GM19438 (cell line): ENCODE results near the gene GPC1.

Experiments used
- ATAC-seq: cut with Tn5 transposase; IDR thresholded peaks from one replicate; pipeline ENCODE4 v1.9.1; 2021; ENCODE audit warnings: low read depth; ENCODE audit not compliant: unreplicated experiment

The GPC1 gene

DNA sequence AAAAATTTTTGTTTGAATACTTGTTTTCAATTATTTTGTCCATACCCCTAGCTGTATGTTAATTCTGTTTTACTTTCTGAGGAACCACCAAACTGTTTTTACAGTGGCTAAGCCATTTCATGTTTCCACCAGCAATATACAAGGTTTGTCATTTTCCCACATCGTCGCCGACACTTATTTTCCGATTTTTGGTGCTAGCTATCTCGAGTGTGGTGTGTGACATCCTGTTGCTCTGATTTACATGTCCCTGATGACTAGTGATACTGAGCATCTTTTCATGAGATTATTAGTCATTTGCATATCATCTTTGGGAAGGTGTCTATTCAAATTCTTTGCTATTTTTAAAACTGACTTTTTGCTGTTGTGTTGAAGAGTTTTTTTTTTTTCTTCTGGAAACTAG lies 7.2 kb upstream of the GPC1 start:
- no peak for ATAC-seq

DNA sequence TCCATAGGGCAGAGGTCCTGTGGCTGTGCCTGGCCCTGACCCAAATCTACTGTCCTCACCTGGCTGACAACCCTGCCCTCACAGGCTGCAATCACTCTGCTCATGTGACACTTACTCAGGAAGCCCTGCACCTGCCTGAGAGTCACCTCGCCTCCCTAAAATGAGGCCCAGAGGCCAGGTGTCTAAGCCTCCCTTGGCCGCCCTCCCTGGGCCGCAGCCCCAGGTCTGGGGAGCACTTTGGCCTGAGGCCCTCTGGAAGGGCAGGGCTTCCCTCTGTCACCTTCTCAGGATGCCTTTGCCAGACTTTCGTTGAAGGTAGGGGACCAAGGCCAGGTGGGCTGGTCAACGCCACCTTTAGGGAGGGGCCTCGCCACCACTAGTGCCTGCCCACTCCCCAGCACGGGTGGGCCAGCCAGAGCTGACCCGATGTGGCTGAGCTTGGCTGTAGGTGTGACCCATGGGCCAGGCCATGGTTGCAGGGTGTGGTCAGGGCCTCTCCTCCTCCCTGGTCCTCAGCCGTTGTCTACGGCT lies 6.1 kb upstream of the GPC1 start:
- no peak for ATAC-seq

DNA sequence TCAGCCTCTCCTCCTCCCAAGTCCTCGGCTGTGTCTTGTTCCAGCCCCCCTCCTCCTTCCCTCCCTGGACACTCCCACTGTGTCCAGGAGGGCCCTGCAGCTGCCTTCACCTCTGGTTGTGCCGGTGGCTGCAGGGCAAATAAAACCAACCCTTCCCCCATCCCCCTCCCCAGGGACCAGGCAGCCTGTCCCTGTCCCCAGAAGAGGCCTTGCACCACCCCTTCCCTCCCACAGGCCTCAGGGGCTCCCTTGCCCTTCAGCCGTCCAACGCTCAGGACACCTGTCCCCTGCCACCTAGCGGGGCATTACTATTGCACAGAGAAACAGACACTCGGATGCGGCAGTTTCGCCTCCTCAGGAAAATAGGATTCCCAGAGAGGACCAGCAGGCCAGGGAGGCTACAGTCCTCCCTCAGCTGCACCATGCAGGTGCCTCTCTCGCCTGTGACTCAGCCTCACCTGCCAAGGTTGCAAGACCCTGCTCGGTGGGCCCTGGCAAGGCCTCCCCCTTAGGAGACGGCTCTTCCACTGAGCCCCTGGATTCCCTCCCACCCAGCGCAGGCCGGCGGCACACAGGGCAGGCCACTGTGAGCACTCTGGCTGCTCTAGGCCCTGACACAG lies 5.5 kb upstream of the GPC1 start:
- no peak for ATAC-seq

DNA sequence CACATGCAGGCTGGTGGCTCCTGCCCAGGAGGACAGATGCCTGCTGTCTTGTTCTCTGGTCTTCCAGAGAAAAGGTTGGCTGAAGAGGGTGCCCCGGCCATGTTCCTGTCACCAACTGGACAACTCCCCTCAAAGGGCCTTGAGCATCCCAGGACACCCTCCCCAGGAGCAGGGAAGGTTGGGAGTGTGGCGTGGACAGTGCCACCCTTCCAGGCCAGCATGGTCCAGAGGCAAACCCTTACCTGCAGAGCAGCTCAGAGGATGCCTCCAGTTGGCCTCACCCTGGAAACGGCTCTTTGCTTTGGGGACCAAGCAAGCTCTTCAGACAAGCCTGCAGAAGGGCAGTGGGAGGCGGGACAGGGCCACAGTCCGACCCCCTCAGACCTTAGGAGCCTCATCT lies 4.9 kb upstream of the GPC1 start:
- ATAC-seq: no peak

DNA sequence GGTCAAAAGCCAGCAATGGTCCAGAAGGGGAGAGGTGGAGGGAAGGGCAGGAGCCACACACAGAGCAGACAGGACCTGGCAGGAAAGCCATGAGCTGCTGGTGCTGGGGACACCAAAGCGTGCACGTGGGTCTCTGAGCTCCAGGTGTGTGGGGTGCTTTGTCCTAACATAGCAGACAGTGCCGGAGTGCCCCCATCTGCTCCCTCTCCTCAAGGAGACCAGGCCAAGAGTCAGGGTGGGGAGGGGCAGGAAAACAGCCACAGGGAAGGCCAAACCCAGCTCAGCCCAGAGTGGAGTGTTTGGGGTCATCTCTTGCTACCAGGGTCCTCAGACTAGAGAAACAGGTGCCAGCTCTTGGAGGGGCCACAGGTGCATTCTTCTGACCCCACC lies 4.2 kb upstream of the GPC1 start:
- no peak for ATAC-seq

DNA sequence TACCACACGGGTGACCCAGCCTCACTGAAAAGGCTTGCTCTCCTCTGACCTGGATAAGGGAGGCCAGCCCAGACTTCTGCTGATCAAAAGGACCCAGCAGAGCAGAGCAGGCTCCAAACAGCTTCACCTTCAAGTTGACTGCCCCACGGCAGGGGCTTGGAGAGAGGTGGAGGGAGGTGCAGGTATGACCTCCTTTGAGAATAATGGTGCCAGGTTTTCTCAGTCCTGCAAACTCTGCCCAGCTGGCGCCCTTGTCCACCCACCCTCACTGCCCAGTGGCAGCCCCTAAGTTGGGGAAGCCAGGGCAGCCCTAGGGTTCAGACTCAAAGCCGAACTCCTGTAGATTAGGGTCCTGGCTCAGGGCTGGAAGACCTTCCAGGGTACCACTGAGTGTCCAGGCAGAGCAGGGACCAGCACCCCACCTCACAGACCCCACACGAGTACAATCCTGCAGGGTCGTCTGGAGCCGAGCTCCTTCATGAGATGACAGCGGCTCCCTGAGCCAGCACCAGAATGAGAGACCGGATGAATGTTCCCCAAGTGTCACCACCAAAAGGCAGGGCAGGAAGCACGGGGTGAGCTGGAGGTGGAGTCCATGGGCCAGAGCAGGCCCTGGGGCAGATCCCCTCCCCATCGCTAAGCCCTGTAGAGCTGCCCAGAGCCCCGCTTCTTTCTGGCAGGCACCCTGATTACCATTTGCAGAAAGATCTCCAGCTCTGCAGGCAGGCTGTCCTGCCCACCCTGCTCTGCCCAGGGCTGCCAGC lies 3.6 kb upstream of the GPC1 start:
- ATAC-seq: no peak

DNA sequence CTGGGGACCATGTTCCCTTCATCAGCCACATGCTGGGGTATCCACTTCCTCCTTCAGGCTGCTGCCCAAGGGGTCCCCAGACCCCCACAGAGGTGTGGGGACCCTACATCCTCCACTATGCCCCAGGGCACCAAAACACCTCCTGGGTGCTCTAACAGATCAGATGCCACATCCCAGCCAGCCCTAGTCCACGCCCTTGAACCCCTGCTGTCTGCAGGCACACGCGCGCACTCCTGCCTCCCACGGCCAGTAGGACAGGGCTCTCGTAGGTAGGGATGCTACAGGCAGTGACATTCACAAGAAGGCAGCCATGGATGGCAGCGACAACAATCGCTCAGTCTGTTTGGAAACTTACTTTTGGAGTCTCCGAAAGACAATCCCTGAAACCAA lies 3.0 kb upstream of the GPC1 start:
- ATAC-seq: no peak

DNA sequence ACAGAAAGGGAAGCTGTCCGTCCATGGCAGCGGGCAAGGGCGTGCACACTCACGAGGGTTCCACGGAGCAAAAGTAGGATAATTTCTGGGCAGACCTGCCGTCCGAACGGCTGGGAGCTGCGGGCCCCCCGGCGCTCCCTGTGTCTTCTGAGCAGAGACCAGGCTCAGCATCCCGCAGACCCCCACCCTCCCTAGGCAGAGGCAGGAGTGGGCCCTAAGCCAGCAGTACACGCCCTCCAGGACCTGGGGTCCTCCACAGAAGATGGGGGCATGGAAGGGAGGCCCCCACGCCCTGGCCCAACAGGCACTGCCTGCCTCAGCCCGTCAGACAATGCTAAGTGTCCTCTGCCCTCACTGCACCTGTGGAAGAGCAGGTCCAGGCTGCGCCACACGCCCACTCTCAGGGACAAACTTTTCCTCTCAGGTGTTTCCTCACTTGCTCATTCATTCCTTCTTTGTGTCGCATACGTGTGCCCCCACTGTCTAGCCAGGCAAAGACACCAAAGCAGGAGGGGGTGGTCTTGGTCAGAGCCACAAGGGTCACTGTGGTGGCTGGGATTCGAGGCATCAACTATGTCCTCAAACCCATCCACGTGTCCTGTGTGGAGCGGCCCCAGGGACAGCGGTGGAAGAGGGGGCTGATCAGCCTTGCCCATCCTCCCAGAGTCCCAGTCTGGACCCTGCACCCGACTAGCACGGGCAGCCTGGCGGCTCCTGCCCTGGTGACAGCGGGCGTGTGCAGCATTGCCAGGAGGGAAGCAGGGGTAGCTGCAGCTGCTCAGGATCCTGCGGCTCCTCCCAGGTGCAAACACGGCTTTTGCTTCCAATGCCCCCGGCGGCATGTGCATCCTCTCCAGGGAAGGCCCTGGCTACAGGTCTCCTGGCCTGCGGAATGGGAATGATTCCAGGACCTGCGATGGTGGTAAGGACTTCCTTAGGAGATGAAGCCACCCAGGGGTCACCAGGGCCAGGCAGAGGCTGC lies 2.4 kb upstream of the GPC1 start:
- no peak for ATAC-seq

DNA sequence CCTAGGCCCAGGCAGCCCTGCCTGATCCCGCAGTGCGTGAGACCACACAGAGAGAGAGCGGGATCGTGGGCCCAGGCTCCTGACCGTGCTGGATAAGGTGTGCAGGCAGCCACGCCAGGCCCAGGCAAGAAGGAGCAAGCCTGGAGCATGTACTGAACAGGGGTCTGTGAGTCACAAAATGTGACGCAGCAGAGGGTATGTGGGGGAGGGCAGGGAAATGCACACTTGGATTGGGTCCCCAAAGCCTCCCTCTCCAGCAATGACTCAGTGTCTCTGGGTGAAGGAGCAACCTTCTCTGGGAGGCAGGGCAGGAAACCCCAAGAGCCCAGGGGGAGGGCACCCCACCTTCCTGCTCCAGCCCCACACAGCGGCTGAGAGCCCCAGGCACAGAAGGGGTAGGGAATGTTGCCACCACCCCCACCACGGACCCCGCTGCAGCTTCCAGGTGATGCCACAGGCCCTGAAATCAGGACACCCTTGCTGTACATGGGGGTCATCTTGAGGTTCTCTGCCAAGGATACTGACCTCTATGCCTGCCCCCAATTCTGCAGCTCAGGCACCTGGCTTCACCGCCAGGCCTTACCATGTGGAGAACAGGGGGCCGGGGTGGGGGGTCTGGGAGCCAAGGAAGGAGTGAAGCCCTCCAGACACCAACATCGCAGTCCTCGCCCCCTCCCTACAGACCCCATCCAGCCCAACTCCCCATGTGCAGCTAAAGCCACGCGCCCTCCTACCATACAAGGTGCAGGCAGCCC lies 1.3 kb upstream of the GPC1 start:
- no peak for ATAC-seq

DNA sequence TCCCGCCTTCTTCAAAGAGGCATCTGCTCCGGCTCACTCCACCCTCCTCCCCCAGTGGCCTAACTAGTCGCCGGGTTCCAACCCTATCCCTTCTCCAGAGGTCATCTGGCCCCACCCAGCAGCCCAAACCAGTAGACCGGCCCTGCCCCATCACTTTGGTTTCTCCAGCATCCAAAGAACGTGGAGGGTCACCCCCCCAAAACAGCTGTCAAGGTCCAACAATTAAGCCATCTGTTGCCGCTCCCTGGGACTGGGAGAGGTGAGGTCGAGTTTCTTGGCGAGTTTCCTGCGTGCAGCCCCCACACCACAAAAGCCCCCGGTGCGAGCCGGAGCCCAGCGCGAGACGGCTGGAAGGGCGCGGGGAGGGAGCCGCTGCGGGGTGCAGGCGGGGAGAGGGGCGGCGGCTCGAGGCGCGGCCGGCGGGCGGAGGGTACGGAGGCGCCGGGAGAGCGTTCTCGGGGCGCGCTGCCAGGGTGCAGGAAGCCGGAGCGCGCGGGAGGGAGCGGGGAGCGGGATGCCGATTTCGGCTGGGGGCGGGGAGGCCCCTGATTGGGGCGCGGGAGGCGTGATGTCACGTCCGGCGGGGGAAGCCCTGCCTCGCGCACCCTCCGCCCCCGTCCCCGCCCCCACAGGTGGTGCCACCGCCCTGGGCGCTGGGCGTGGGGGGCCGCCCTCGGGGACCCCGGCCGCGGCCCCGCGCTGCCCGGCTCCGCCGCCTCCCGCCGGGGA lies 571 bp upstream of the GPC1 start:
- ATAC-seq: peak; percentile 65

DNA sequence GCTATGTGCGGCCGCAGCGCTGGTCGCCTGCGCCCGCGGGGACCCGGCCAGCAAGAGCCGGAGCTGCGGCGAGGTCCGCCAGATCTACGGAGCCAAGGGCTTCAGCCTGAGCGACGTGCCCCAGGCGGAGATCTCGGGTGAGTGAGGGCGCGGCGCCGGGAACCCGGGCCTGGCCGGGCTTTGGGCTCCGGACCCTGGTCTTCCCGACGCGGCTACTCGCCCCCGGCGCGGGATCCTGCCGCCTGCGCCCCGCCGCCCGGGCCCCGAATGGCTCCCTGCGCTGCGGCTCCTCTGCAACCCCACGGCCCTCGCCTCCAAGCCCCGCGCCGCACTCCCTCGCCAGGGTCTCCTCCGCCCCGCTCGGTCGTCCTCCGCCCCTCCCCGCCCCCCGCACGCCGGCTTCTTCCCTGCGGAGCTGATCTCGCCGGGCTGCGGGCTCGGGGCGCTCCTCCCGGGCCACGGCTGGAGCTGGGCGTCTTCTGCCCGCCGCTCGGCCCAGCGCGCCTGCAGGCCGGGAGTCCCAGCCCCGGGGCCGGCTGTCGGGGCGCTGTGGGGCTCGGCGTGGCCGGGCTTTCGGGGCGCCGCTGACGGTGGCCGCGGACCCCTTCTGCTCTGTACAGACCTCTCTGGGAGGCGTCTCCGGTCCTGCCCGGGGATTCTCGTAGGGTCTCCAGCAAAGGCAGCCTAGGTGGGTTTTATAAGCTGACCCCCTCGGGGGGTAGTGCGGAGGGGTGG lies 652 bp downstream of the GPC1 start:
- peak; percentile 12 for ATAC-seq

DNA sequence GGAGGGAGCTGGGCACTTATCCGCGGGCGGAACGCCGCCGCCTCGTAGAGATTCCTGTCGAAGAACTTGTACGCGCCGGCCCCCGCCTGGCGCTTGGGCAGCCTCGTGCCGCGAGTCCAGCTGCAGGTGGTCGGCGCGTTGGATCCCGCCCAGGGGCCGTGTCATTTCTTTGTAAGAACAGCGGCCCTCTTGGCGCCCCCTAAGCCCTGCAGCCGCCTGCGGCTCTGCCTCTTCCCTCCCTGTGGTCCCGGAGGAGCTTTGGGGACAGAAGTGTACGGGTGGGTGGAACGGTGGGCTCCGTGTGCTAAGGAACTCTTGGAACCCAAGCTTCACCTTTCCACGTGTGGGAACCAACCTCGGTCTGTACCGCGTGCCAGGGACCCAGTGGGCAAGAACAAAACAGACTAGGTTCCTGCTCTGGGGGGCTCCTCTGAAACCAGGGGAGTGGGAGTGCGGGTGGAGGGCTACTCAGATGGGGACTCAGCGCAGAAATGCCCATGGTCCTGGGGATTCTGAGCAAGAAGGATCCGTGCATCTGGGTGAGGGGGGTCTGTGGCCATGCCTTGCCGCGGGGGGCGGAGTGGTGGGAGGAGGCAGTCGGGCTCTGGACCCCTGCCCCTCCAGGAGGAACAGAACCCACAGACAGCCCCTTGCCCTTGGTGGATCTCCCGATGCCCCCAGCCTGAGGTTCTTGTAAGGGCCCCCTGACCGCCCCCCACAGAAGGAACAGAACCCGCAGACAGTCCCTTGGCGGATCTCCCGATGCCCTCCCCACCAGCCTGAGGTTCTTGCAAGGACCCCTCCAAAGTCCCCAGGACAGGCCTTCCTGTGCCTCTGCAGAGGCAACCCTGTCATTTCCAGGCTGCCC lies 1.5 kb downstream of the GPC1 start:
- ATAC-seq: no peak

DNA sequence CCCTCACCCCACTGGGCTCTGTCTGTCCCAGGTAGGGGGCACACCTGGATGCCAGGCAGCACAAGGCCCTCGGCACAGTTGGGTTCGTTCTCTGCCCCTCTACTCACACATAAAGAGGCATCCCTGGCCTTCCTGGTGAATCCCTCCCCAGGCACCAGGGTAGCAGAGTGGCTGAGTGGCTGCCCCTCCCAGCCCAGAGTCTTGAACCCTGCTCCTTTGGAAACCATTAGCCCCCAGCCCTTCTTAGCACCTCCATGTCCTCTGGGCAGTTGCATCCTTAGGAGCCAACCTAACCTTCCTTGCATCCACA lies 2.0 kb downstream of the GPC1 start:
- ATAC-seq: no peak

DNA sequence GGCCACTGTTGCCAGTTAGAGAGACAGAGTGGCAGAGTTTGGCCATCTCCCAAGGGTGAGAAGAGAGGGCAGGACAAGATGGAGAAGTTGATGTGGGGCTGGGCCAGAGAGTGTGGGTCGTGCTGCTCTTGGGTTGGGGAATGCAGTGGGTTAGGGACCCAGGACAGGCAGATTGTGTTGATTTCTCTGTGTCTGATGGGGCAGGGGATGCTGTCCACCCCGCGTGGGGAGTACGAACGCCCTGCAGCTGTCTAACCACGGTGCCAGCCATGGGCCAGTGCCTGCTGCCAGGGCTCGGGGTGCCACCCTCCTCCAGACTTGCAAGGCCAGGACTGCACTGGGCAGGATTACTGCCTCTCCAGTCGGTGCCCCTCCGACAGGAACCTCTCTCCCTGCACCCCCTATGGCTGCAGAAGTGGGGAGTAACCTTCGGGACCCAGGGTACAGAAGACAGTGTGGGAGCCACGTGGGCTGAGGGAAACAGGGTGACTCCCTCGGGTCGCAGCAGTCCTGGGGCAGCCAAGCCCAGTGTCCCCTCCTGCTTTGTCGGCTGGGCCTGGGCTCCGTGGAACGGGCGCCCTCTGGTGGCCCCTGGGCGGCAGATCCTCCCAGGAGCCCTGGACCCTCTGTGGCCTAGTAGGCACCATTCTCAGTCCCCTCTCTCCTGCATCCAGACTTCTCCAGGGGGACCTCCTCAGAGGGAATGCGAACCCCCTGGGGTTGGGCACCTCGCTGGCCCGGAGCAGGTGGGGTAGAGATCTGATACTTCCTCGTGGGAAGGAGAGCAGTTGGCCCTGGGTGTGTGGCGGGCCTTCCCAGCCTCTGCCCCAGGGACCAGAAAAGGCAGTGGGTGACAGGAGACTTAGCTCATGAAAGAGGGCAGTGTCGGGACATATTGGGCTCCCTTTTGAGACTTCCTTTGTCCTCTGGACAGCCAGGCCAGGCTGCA lies 2.7 kb downstream of the GPC1 start:
- ATAC-seq: no peak

DNA sequence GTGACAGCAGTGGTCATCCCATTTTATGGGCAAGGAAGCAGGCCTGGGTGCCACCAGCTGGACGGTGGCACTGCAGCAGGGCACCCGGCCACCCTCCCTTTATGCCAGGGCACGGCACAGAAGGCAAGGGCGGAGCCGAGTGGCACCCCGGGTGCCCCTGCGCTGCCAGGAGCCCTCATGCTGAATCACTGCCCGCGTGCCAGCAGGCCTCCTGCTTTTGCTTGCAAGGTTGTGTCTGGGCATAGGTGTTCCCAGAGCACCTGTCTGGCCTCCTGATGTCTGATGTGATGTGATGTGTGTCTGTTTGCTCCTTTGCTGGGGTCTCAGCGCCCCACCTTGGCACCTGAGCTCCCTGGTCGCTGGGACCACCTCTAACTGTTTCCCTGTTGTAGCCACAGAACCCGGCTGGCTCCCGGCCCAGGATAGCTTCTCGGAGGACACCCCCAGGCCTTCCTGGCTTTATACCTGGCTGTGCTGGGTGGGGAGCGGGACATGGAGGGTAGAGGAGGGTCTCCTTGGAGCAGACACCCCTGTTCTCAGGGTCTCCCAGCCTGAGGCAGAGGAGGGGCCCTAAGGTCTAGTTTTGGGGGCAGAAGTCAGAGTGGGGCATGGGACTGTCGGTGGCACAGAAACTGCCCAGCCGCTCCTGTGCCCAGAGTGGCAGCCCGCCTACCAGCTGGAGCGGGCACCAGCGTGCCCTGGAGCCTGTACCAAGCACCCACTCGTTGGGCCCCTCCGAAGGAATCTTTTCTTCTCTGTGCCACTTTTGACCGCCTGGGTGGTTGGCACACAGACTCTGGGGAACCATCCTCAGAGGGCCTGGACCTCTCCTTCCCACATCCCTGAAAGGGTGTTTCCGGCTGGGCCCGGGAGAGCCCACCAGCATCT lies 3.6 kb downstream of the GPC1 start:
- ATAC-seq: no peak

DNA sequence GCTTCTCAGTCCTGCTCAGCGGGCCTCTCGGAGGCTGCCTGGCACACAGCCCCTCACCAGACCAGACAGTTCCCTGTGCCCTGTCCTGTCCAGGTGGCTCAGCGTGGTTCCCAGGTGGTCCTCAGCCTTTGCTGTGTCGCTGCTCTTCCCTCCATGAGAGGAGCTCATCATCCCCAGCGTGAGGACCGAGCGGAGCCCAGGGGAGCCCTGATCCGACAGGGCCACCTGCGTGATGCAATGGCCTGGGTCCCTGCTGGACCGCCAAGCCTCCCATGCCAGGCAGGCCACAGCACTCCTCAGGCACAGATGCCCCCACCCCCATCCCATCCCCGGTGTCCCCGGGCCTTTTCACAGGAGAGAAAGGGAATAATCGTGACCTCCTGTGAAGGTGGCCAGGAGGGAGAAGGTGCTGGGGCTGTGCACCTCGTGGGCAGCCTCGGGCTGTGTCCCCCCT lies 4.3 kb downstream of the GPC1 start:
- ATAC-seq: no peak
